Measurements from ENCODE around the gene SMAD6.
A peak's percentile ranks its signal among the peaks of the same experiment; 100 is the strongest.

SMAD6 gene

DNA sequence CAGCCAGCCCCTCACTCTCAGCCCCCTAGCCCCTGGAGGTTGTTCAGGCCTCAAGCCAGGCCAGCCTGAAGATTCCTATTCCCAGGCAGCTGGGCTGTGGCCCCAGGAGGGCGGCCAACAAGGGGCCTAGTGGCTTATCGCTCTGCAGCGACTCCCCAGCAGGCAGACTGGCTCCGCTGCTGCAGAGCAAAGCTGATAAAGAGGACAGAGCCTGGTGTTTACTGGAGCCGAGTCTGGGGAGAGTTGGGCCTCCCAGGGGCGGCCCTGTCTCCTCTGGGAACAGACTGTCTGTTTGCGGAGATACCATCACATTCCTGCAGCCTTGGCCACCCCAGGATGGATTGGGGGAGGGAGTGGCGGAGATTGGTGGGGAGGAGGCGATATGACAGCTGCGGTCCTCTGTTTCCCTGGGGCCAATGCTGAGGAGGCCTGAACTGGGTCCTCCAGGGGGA, 22.4 kb upstream of the SMAD6 start (continued):
- TF ChIP-seq GLI2 (tag by site-specific recombination; IDR thresholded peaks at IDR 0.05; ENCODE audit: borderline replicate concordance, low read depth) (no peak), ZBTB17 (tag by site-specific recombination; IDR thresholded peaks at IDR 0.05) (peak; percentile 48; the same call in 1 of the 2 replicates), IKZF3 (tag by site-specific recombination; IDR thresholded peaks at IDR 0.05) (no peak), ZNF560 (tag by site-specific recombination; IDR thresholded peaks at IDR 0.05; ENCODE audit: borderline replicate concordance) (no peak), ZBTB48 (tag by site-specific recombination; IDR thresholded peaks at IDR 0.05) (0 out of 2 replicates have a peak, but pooled peaks have one; percentile 57), ZNF175 (tag by site-specific recombination; IDR thresholded peaks at IDR 0.05) (no peak), ZBTB8A (tag by site-specific recombination; IDR thresholded peaks at IDR 0.05) (no peak), ZNF37A (tag by site-specific recombination; IDR thresholded peaks at IDR 0.05) (no peak), ZNF223 (tag by site-specific recombination; IDR thresholded peaks at IDR 0.05) (no peak), BCL6B (tag by site-specific recombination; IDR thresholded peaks at IDR 0.05) (no peak), ZNF23 (tag by site-specific recombination; IDR thresholded peaks at IDR 0.05; ENCODE audit: borderline replicate concordance) (no peak), ZNF157 (tag by site-specific recombination; IDR thresholded peaks at IDR 0.05) (no peak), ZNF558 (tag by site-specific recombination; IDR thresholded peaks at IDR 0.05) (no peak), REPIN1 (tag by site-specific recombination; IDR thresholded peaks at IDR 0.05; ENCODE audit: low read depth) (no peak), SCRT2 (tag by site-specific recombination; IDR thresholded peaks at IDR 0.05) (no peak), ZNF280D (tag by site-specific recombination; IDR thresholded peaks at IDR 0.05) (no peak), ZNF311 (tag by site-specific recombination; IDR thresholded peaks at IDR 0.05; ENCODE audit: borderline replicate concordance) (no peak), REST (tag by site-specific recombination; IDR thresholded peaks at IDR 0.05) (no peak), ZBTB20 (tag by site-specific recombination; IDR thresholded peaks at IDR 0.05) (peak; percentile 29; the same call in 1 of the 2 replicates), ZNF776 (tag by site-specific recombination; IDR thresholded peaks at IDR 0.05; ENCODE audit: borderline replicate concordance) (no peak), ZNF335 (tag by site-specific recombination; conservative IDR thresholded peaks at IDR 0.05) (peak; percentile 73), TRIM28 (IDR thresholded peaks at IDR 0.05; ENCODE audit: borderline replicate concordance, low read length) (peak; percentile 31; the same call in 1 of the 2 replicates), ZEB2 (tag by site-specific recombination; IDR thresholded peaks at IDR 0.05) (no peak), ZFP3 (tag by site-specific recombination; IDR thresholded peaks at IDR 0.05; ENCODE audit: low read depth) (no peak), ZNF777 (tag by site-specific recombination; IDR thresholded peaks at IDR 0.05; ENCODE audit: borderline replicate concordance) (no peak), ZNF146 (tag by site-specific recombination; IDR thresholded peaks at IDR 0.05) (no peak), GLIS1 (tag by site-specific recombination; IDR thresholded peaks at IDR 0.05) (peak; percentile 97), ZNF121 (tag by site-specific recombination; IDR thresholded peaks at IDR 0.05) (no peak), SALL2 (tag by site-specific recombination; IDR thresholded peaks at IDR 0.05; ENCODE audit: borderline replicate concordance) (no peak), ZNF600 (tag by site-specific recombination; IDR thresholded peaks at IDR 0.05) (peak; percentile 79), KLF9 (tag by site-specific recombination; IDR thresholded peaks at IDR 0.05; ENCODE audit: low read depth) (no peak), BCL11A (tag by site-specific recombination; IDR thresholded peaks at IDR 0.05; ENCODE audit: low read depth) (no peak)
- TF ChIP-seq, protein P1, sequence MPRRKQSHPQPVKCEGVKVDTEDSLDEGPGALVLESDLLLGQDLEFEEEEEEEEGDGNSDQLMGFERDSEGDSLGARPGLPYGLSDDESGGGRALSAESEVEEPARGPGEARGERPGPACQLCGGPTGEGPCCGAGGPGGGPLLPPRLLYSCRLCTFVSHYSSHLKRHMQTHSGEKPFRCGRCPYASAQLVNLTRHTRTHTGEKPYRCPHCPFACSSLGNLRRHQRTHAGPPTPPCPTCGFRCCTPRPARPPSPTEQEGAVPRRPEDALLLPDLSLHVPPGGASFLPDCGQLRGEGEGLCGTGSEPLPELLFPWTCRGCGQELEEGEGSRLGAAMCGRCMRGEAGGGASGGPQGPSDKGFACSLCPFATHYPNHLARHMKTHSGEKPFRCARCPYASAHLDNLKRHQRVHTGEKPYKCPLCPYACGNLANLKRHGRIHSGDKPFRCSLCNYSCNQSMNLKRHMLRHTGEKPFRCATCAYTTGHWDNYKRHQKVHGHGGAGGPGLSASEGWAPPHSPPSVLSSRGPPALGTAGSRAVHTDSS (tag by site-specific recombination; IDR thresholded peaks at IDR 0.05) = no peak
